Astrocyte (in vitro differentiated cells and primary cell): Measurements from ENCODE around the gene ZNF74.

ENCODE experiments used
- EZH2 ChIP-seq: IDR thresholded peaks from 2 replicates; pipeline ENCODE4 v1.6.1; 2012; ENCODE audit warnings: mild to moderate bottlenecking, low read length, inconsistent platforms; ENCODE audit not compliant: insufficient read depth
- TF ChIP-seq, protein P1 (sequence below): IDR thresholded peaks from 2 replicates; pipeline ENCODE4 v1.5.1; 2011; ENCODE audit warnings: low read depth, mild to moderate bottlenecking, inconsistent platforms, low read length, moderate library complexity; ENCODE audit not compliant: insufficient read depth

DNA sequence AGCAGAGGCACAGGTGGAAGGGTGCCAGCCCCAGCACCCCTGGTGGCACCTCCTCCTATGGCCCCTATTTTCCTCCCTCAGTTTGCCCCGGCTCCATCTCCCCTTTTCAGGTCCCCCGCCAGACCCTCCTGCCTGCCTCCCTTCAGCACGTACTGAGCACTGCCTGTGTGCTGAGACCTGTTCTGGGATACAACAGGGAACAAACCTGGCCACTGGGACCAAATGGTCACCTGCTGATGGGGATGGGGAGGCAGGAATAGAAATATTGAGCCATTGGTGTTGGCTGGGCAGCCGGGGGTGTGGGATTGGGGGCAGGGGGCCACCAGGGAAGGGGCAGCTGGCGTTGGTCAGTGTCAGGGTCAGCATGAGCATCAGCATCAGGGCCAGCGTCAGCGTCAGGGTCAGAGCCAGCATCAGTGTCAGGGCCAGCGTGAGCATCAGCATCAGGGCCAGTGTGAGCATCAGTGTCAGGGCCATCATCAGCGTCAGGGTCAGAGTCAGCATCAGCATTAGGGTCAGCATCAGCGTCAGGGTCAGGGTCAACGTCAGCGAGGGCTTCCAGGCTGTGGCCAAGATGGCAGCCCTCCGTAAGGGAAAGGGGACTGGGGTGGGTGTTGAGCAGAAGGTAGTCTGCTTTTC, 7.5 kb downstream of the ZNF74 start:
- TF ChIP-seq, protein P1, sequence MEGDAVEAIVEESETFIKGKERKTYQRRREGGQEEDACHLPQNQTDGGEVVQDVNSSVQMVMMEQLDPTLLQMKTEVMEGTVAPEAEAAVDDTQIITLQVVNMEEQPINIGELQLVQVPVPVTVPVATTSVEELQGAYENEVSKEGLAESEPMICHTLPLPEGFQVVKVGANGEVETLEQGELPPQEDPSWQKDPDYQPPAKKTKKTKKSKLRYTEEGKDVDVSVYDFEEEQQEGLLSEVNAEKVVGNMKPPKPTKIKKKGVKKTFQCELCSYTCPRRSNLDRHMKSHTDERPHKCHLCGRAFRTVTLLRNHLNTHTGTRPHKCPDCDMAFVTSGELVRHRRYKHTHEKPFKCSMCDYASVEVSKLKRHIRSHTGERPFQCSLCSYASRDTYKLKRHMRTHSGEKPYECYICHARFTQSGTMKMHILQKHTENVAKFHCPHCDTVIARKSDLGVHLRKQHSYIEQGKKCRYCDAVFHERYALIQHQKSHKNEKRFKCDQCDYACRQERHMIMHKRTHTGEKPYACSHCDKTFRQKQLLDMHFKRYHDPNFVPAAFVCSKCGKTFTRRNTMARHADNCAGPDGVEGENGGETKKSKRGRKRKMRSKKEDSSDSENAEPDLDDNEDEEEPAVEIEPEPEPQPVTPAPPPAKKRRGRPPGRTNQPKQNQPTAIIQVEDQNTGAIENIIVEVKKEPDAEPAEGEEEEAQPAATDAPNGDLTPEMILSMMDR, result no peak
- no peak for TF ChIP-seq EZH2
